ENCODE results near the gene CCR6.

DNA sequence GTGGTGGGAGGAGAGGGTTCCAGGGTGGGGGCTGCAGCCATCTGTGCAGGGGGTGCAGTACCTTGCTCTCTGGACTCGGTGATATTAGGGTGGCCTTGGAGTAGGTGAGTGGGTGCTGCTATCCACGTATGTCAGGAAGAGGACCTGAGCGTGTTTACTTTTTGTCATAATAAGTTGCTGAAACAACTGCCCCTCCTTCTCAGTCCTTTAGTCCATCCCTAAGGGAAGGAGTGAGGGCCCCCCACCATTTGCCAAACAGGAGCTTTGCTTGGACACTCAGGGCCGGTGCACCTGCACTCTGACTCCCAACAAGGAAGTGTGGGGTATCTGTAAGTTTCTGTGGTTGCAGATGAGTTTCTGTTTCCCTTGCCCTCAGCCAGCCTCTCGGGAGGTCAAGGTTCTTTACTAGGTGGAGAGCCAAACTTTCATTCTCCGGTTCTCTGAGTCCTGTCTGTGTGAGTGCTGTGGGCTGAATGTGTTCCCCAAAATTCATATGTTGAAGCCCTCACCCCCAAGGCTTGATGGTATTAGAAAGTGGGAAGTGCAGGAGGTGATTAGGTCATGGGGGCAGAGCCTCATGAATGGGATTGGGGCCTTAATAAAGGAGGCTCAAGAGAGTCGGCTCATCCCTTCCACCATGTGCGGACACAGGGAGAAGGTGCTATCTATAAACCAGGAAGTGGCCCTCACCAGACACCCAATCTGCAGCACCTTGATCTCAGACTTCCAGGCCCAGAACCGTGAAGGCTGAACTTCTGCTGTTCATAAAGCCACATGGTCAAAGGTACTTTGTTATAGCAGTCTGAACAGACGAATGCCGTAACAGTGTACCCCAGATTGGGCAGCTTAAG lies 19.6 kb upstream of the CCR6 start:
- TF ChIP-seq CTCF (conservative IDR thresholded peaks at IDR 0.05; ENCODE audit: low read length) (no peak), EZH2phosphoT487 (IDR thresholded peaks at IDR 0.05; ENCODE audit: borderline replicate concordance, low read depth, low read length) (no peak)

All from OCI-LY7 (cell line).